Limb (tissue), 2 donors: Measurements from ENCODE around the gene PPP1R10.

ENCODE experiments used
- DNase-seq, 2 donors: peaks; one replicate each; pipeline ENCODE4 v3.0.0-alpha.2; 2016; ENCODE audit errors: extremely low spot score in 2 of 2

The PPP1R10 gene

DNA sequence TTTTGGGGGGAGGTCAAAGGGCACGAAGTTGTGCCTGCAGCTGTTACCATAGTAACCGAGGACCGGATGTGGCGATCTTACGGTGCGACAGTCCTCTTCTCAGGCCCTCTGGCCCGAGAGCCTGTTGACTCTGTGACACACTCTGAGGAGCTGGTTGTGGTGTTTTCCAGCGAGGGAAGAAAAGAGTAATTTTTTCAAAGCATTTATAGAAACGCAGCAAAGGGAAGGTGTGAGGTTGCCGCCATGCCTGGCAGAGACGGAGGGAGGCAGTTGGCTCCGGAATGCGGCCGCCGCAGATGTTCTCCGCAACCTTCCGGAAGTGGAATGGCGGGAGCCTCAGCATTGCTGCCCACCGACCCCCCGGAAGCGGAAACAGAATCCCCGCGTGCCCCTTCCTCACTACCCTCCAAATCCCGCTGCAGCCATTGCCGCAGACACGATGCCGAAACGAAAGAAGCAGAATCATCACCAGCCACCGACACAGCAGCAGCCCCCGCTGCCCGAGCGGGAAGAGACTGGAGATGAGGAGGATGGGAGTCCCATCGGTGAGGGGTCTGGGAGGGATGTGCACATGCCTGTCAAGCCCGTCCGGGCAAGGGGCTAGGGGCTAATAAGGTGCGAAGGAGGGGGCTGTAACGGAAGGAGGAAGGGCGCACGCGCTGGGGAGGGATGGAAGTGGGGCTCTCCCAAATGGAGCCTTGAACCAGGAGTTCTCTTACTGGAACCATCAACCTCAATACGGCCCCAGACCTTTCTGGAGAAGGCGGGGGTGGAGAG lies 59.9 kb downstream of the PPP1R10 start, which contains the start of gene PRR3:
TSS of gene PRR3 (plus strand) at position 390 of the 777 bp plus-strand sequence. CDS start at position 440, 50 bp downstream.
- peak; percentile 91 to 94 for DNase-seq

- DNase-seq: peak; percentile 76 to 96
Measured at GRCh38 chr6:30556066-30556905, 60.8 kb downstream of the PPP1R10 start, which contains the start of gene GNL1. Gene GNL1 (minus strand): TSS chr6:30556489. CDS start chr6:30556203, 286 bp downstream.

DNA sequence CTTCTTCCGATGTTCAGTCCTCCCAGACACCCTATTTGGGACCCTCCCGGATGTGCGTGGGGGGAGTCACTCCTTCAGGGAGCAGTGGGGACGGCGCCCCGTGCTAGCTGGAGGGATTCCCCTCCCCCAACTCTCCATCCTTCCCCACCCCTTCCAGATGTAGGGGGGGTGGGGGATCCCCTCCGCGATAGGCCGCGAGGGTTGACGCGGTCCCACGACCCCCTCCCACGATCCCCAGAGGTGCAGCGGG lies 61.3 kb downstream of the PPP1R10 start:
- DNase-seq: peak in 1 of 2 donors; percentile 76

DNA sequence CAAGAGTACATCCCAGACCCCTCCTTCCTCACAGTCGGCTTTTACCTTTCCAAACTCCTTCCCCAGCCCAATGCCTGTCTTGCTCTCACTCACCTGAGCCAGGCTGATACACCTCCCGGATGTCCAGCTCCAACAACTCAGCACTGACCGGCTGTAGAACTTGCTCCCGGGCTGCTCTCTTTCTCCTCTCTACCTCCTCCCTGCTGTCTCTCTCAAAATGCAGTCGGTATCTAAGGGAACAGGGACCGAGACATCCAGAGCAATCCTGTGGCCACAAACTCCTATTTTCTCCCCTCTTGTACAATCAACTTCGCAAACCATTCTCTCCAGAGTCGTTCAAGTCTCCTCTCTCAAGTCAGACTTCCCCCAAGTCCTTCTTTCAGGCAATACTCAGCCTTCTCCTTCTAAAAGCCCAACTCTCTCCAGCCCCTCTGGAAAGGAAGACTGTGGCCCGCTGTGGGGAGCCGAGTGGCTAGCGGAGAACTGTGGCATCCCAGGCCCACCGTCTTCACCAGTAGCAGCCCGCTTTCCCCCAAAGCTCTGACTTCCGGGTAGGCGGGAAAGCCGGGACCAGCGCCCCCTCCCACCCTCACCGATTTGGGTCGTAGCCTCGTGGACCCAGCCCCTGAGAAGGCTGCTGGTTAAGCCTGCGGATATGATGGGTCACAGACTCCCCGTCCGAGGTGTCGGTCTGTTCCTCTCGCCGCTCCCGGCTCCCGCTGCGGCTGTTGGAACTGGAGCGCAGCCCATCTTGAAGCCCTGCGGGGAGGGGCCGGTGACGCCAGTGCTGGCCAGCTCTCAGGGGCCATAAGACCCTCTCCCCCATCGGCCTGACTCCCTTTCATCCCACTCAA lies 61.9 kb downstream of the PPP1R10 start:
- DNase-seq: peak in 1 of 2 donors; percentile 83

DNA sequence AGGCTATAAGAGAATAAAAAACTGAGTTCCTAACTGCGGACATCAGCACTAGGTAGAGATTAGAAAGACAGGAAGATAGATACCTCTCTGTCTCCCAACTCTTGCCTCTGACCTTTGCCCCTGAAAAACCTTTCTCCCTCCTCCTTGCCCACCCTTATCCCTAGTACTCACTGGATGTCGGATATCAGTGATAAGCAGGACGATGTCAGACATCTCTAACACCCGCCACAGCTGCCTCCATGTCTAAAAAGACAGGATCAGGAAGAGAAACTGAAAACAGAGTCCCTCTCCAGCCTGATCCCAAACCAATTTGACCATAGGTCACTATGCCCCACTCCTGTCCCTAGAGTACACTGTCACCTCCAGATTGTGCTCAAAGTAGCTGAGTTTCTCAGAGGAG lies 62.6 kb downstream of the PPP1R10 start:
- DNase-seq: no peak
